Measurements from ENCODE around the gene TFEB. TPM values are rescaled to one million over a fixed set of nuclear protein-coding genes. Genes with fewer than 3 reads are reported as not detected.

TFEB gene
- total RNA-seq, 1 experiment from 2014 or later, result 16.2 TPM

GRCh38 chr6:41757271-41757670 is 21.9 kb upstream of the TFEB start:
- no peak for DNase-seq (ENCODE audit: unreplicated experiment)
- Mint-ChIP-seq H3K9me3 (ENCODE audit: unreplicated experiment) (no peaks in the 10 kb centered on the region), H3K36me3 (ENCODE audit: insufficient read depth, unreplicated experiment) (no peaks in the 10 kb centered on the region), H3K27ac (ENCODE audit: low read depth, unreplicated experiment) (no peak overlapping the region), H3K4me1 (ENCODE audit: insufficient read depth, unreplicated experiment) (no peaks in the 10 kb centered on the region), H3K4me3 (ENCODE audit: unreplicated experiment) (no peak overlapping the region), H3K27me3 (ENCODE audit: insufficient read depth, unreplicated experiment) (peaks cover 52% of the 10 kb centered on the region)
- intact Hi-C loops (cut with micrococcal nuclease), result no loop called here
- POLR2A ChIA-PET, result no interaction called here
- CTCF ChIA-PET, result no interaction called here
- no TSS peak for BruUV-seq (replicated peaks)
- no peak for TF ChIP-seq CTCF (IDR thresholded peaks at IDR 0.05; ENCODE audit: unreplicated experiment)

GRCh38 chr6:41756354-41756753 is 20.9 kb upstream of the TFEB start:
- Mint-ChIP-seq H3K27me3 (ENCODE audit: insufficient read depth, unreplicated experiment) (peaks cover 46% of the 10 kb centered on the region), H3K4me3 (ENCODE audit: unreplicated experiment) (no peak overlapping the region), H3K9me3 (ENCODE audit: unreplicated experiment) (no peaks in the 10 kb centered on the region), H3K4me1 (ENCODE audit: insufficient read depth, unreplicated experiment) (no peaks in the 10 kb centered on the region), H3K36me3 (ENCODE audit: insufficient read depth, unreplicated experiment) (no peaks in the 10 kb centered on the region), H3K27ac (ENCODE audit: low read depth, unreplicated experiment) (no peak overlapping the region)
- DNase-seq (ENCODE audit: unreplicated experiment), result no peak
- intact Hi-C loops (cut with micrococcal nuclease), result no loop called here
- no peak for TF ChIP-seq CTCF (IDR thresholded peaks at IDR 0.05; ENCODE audit: unreplicated experiment)
- BruUV-seq (replicated peaks), result no TSS peak
- POLR2A ChIA-PET, result no interaction called here
- CTCF ChIA-PET, result interaction anchor here (0.6 kb wide), 1 partner anchor 839 kb away, joined by 3 read pairs; no protein-coding TSS in a partner anchor

GRCh38 chr6:41755895-41756294 is 20.5 kb upstream of the TFEB start:
- POLR2A ChIA-PET, result interaction anchor here (0.8 kb wide), 1 partner anchor 41 kb away, joined by 3 read pairs; no protein-coding TSS in a partner anchor
- TF ChIP-seq CTCF (IDR thresholded peaks at IDR 0.05; ENCODE audit: unreplicated experiment), result no peak
- CTCF ChIA-PET, result interaction anchor here (0.6 kb wide), 1 partner anchor 839 kb away, joined by 3 read pairs; no protein-coding TSS in a partner anchor
- DNase-seq (ENCODE audit: unreplicated experiment), result no peak
- Mint-ChIP-seq H3K4me3 (ENCODE audit: unreplicated experiment) (no peak overlapping the region), H3K27me3 (ENCODE audit: insufficient read depth, unreplicated experiment) (peaks cover 41% of the 10 kb centered on the region), H3K4me1 (ENCODE audit: insufficient read depth, unreplicated experiment) (no peaks in the 10 kb centered on the region), H3K27ac (ENCODE audit: low read depth, unreplicated experiment) (no peak overlapping the region), H3K9me3 (ENCODE audit: unreplicated experiment) (no peaks in the 10 kb centered on the region), H3K36me3 (ENCODE audit: insufficient read depth, unreplicated experiment) (no peaks in the 10 kb centered on the region)
- intact Hi-C loops (cut with micrococcal nuclease), result no loop called here
- BruUV-seq (replicated peaks), result no TSS peak

- Mint-ChIP-seq H3K4me1 (ENCODE audit: insufficient read depth, unreplicated experiment) (peaks cover 10% of the 10 kb centered on the region), H3K9me3 (ENCODE audit: unreplicated experiment) (no peaks in the 10 kb centered on the region), H3K27ac (ENCODE audit: low read depth, unreplicated experiment) (no peak overlapping the region), H3K36me3 (ENCODE audit: insufficient read depth, unreplicated experiment) (no peaks in the 10 kb centered on the region), H3K4me3 (ENCODE audit: unreplicated experiment) (no peak overlapping the region), H3K27me3 (ENCODE audit: insufficient read depth, unreplicated experiment) (peaks cover 39% of the 10 kb centered on the region)
- no TSS peak for BruUV-seq (replicated peaks)
- ChIA-PET CTCF (interaction anchor here (0.6 to 1.7 kb wide), 6 partner anchors 15 to 296 kb away, joined by 3 to 7 read pairs (median 4); partner anchors contain the start of genes TFEB and TOMM6), POLR2A (interaction anchor here (1.4 kb wide), 1 partner anchor 31 kb away, joined by 4 read pairs; no protein-coding TSS in a partner anchor)
- TF ChIP-seq CTCF (IDR thresholded peaks at IDR 0.05; ENCODE audit: unreplicated experiment), result no peak
- DNase-seq (ENCODE audit: unreplicated experiment), result no peak
- intact Hi-C loops (cut with micrococcal nuclease), result no loop called here
Measured at GRCh38 chr6:41750374-41750773, 15.0 kb upstream of the TFEB start.
